GM10266 (cell line): ENCODE measurements around the gene DNAH2.
A peak's percentile ranks its signal among the peaks of the same experiment; 100 is the strongest.

Experiments
- DNase-seq: peaks from one replicate; pipeline ENCODE4 v3.0.0; 2012; ENCODE audit errors: extremely low spot score
- CTCF ChIP-seq: IDR thresholded peaks from 2 replicates; pipeline ENCODE4 v1.5.1; 2012; ENCODE audit warnings: mild to moderate bottlenecking, low read depth; ENCODE audit not compliant: control insufficient read depth, insufficient read depth; ENCODE audit errors: missing control alignments

The DNAH2 gene

GRCh38 chr17:7684851-7685532 is 32.6 kb upstream of the DNAH2 start:
- no peak for TF ChIP-seq CTCF
- no peak for DNase-seq

GRCh38 chr17:7685533-7686221 is 31.9 kb upstream of the DNAH2 start:
- TF ChIP-seq CTCF = no peak
- peak; percentile 85 for DNase-seq

GRCh38 chr17:7686222-7687071 is 31.1 kb upstream of the DNAH2 start:
- no peak for TF ChIP-seq CTCF
- peak; percentile 70 for DNase-seq

- peak; percentile 84 for DNase-seq
Observed at GRCh38 chr17:7687072-7687907, 30.3 kb upstream of the DNAH2 start, which contains the start of gene TP53. Gene TP53 (minus strand): TSS chr17:7687490. CDS start chr17:7676594, 10,896 bp downstream.

GRCh38 chr17:7687908-7688807 is 29.4 kb upstream of the DNAH2 start, which contains the start of gene WRAP53:
Gene WRAP53 (plus strand): TSS chr17:7688477. CDS start chr17:7688649, 172 bp downstream.
- TF ChIP-seq CTCF = peak; percentile 99
- DNase-seq = peak; percentile 91

More at GRCh38 chr17:7687072-7687907, 30.3 kb upstream of the DNAH2 start, which contains the start of gene TP53:
- no peak for TF ChIP-seq CTCF

- DNase-seq = no peak
- TF ChIP-seq CTCF = no peak
Observed at GRCh38 chr17:7688808-7689316, 28.7 kb upstream of the DNAH2 start.
